Upper lobe of left lung (tissue), 4 donors: ENCODE results near the gene ARIH2.

Experiments used
- EP300 ChIP-seq, 4 donors: sonication (generic); formaldehyde crosslinking; IDR thresholded peaks; one replicate each; pipeline ENCODE4 v1.5.1; 2017; ENCODE audit warnings: antibody characterized with exemption in 4 of 4, control low read depth in 2 of 4
- POLR2A ChIP-seq, 4 donors: fragments of 450-650 bp; IDR thresholded peaks; one replicate each; pipeline ENCODE4 v1.5.1; 2016 to 2017; ENCODE audit warnings: antibody characterized with exemption in 4 of 4, mild to moderate bottlenecking in 2 of 4
- POLR2AphosphoS5 ChIP-seq, 2 donors: sonication (generic); formaldehyde crosslinking; IDR thresholded peaks; one replicate each; pipeline ENCODE4 v1.5.1; 2017; ENCODE audit warnings: antibody characterized with exemption in 2 of 2
- TF ChIP-seq, protein P1 (sequence below), 6 experiments: fragments of 450-650 bp in 4 of 6; fragments of 200-600 bp in 2 of 6; sonication (generic) in 2 of 6; IDR thresholded peaks; one replicate each; pipeline ENCODE4 v1.5.1; 2016 to 2019; ENCODE audit warnings: antibody characterized with exemption in 6 of 6

DNA sequence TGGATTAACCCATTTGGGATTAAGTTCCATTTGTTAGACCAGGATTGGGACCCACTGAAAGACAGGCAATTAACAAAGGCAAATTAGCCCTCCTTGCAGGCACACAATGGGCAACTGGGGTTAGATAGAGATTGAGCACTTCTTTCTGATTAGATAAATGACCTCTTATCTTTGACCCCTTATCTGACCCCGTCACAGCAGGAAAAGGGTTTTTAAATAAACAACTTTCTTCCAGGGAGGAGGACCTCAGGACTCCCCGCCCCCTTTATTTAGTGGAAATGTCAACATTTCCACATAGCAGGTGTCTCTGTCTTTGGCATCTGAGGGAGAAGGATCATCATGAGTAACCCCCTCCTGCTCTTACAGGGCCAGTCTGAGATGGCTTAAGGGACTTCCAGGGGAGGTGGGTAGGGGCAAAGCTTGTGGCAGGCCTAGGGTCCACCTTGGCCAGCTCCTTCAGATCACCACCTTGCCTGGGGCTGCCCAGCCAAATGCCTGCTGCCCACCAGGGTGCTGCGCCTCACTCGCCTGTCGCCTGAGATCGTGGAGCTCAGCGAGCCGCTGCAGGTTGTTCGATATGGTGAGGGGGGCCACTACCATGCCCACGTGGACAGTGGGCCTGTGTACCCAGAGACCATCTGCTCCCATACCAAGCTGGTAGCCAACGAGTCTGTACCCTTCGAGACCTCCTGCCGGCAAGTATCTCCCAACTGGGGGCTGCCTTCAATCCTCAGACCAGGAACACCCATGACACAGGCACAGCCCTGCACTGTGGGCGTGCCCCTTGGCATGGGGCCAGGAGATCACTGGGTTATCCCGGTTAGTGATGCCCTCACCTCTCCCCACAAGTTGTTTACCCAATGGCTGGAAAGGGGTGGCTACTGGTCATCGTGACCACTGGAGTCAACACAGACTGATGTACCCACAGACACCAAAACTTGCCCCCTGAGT, 86.0 kb downstream of the ARIH2 start:
- TF ChIP-seq, protein P1, sequence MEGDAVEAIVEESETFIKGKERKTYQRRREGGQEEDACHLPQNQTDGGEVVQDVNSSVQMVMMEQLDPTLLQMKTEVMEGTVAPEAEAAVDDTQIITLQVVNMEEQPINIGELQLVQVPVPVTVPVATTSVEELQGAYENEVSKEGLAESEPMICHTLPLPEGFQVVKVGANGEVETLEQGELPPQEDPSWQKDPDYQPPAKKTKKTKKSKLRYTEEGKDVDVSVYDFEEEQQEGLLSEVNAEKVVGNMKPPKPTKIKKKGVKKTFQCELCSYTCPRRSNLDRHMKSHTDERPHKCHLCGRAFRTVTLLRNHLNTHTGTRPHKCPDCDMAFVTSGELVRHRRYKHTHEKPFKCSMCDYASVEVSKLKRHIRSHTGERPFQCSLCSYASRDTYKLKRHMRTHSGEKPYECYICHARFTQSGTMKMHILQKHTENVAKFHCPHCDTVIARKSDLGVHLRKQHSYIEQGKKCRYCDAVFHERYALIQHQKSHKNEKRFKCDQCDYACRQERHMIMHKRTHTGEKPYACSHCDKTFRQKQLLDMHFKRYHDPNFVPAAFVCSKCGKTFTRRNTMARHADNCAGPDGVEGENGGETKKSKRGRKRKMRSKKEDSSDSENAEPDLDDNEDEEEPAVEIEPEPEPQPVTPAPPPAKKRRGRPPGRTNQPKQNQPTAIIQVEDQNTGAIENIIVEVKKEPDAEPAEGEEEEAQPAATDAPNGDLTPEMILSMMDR (IDR thresholded peaks at IDR 0.05): no peak
- TF ChIP-seq EP300 (IDR thresholded peaks at IDR 0.05) (no peak), POLR2AphosphoS5 (IDR thresholded peaks at IDR 0.05) (no peak), POLR2A (IDR thresholded peaks at IDR 0.05) (no peak)
